SH-SY5Y (cell line): ENCODE results near the gene LPXN.

Experiments
- GATA2 ChIP-seq: IDR thresholded peaks from 2 replicates; pipeline ENCODE4 v1.6.1; 2011; ENCODE audit warnings: mild to moderate bottlenecking, low read depth, low read length
- GATA3 ChIP-seq: IDR thresholded peaks from 2 replicates; pipeline ENCODE4 v1.6.1; 2011; ENCODE audit warnings: low read depth, mild to moderate bottlenecking, low read length, moderate library complexity

DNA sequence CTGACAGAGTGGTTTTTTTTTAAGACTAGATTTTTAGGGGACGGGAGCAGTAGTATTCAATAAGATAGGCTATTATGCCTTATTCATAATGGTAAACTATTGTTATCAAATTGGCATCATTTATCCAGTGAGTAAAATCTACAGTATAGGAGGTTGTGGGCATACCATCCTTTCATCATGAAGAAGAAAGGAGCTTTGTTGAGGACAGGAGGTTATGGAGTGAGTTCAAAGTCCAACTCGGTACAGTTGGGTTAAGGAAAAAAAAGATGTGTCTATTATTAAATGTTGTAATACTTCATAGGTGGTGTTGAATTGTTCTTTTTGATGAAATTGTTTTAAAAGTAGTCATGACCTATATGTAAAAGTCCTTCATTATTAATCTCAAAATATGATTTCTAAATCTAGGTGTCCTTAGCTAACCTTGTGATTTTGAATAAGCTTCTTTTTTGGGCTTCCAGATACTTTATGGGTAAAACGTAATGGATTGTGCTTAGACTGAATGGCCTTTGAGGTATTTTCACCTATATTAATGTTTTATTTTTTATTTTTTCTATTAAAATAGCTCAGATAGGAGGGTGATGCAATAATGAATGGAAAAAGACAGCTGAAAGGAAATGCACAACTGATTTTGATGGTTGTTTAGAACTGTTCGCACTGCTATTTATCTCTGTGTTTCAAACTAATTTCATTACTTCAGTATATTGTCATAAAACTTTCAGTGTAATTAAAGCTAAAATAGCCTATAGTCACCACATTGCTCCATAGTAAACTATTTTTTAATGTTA is 31.5 kb upstream of the LPXN start:
- TF ChIP-seq GATA2 (no peak), GATA3 (no peak)
